HG03103 (cell line): ENCODE data around the gene TEX101.

Experiments
- ATAC-seq: cut with Tn5 transposase; IDR thresholded peaks from one replicate; pipeline ENCODE4 v1.9.1; 2021; ENCODE audit warnings: low read depth; ENCODE audit not compliant: unreplicated experiment

TEX101 gene

DNA sequence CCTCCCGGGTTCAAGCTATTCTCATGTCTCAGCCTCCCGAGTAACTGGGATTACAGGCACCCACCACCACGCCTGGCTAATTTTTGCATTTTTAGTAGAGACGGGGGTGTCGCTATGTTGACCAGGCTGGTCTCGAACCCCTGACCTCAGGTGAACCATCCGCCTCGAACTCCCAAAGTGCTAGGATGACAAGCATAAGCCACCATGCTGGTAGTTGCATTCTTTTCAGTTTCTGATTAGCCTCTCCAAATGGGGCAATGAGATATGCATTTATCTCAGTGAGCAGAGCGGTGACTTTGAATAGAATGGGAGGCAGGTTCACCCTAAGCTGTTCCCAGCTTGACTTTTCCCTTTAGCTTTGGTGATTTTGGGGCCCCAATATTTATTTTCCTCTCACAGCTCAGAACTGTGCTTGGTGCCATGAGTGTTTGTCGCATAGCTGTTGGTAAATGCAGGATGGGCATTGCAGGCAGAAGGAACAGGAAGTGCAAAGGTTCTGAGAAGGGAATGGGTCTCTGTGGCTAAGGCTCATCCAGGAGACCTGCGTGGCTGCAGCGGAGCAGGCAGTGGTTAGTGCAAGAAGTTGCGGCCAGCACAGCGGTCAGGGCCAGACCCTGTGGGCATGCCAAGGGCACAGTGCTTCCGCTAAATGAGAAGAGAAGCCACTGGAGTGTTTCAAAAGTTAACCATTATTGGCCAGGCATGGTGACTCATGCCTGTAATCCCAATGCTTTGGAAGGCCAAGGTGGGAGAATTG is 30.0 kb downstream of the TEX101 start:
- ATAC-seq: no peak

DNA sequence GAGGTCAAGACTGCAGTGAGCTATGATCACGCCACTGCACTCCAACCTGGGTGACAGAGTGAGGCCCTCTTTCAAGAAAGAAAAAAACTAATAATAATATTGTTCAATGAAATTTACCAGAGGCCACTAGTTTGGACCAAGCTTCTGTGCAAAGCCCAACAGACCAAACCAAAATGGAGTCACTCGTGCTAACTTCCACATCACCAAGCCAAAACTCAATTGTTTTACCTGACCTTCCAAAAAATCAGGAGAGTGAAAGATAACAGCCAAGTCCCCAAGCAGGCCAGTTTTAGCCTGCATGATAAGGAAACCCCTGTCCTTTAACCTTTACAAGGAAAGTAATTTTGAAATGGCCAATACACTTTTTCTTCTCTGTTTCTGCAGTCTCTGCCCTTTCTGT is 30.7 kb downstream of the TEX101 start:
- ATAC-seq: no peak

DNA sequence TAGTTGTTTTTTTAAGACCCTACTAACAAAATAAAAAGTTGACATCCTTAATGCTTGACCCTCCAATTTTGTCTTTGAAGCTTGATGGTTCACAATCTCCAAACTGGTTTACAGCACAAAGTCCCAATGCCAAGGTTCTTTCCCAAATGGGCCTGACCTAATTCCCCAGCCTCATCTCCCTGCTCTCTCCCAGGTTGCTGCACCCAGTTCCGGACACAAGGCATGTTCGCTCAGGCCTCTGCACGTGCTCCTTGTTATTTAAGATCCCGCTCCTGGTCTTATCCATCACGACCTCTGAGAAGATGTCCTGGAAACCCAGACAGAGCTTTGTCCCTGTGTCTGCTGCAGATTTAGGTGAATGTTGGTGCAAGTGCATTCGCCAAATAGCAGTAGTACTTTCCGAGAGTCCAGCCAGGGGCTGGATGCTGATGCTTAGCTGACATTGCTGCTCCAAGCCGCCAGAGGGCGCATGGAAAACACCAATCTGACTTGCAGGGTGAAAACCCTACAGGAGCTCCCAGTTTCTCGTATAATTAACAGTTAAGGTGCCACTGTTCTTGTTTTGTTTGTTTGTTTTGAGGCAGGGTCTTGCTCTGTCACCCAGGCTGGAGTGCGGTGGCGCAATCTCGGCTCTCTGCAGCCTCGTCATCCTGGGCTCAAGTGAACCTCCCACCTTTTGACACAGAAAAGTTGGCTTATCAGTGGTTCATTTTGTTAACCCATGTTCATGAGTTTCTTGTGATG is 32.2 kb downstream of the TEX101 start:
- ATAC-seq: no peak

DNA sequence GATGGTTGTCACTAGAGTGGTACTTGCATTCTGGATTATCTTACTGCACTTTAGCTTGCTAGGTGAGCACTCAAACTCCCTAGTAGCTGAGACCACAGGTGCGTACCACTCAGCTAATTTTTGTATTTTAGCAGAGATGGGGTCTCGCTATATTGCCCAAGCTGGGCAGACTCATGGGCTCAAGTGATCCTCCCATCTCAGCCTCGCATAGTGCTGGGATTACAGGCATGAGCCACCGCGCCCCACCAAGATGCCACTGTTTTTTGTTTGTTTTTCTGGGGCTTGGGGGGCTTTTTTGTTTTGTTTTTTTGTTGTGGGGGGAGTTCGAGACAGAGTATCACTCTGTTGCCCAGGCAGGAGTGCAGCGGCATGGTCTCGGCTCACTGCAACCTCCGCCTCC is 33.0 kb downstream of the TEX101 start:
- ATAC-seq: no peak

DNA sequence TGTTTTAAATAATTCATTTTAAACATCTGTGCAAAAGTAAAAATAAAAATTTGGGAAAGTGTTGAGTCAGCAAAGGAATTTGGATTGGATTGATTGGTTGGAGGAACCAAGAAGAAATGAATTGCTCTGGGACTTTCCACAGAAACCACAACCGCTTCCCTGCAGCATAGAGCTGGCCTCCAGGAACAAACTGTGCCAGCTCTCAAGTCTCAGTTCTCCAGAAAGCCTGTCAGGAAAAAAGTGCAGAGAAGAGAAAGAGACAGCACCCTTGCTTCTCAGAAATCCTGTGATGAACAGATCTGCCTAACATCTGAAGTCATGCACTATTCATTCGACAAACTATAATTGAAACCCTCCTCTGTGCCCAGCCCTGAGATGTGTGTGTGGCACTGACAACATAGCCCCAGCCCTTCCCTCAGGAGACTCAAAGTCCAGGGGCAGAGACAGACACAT is 35.9 kb downstream of the TEX101 start:
- no peak for ATAC-seq

DNA sequence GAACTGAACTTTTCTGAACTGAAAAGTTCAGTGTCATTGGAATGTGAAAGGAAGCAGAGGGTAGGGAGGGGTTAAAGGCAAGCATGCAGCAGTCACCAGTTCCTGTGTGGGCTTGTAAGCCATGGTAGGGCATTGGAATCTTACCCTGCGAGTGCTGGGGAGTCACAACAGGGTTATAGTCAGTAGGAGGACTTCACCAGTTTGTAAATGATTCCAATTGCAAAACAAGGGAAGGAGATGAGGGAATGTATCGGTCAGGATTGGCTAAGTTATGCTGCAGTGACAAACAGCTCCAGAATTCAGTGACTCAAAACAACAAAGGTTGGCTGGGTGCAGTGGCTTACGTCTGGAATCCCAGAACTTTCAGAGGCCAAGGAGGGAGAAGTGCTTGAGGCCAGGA is 37.9 kb downstream of the TEX101 start:
- no peak for ATAC-seq

DNA sequence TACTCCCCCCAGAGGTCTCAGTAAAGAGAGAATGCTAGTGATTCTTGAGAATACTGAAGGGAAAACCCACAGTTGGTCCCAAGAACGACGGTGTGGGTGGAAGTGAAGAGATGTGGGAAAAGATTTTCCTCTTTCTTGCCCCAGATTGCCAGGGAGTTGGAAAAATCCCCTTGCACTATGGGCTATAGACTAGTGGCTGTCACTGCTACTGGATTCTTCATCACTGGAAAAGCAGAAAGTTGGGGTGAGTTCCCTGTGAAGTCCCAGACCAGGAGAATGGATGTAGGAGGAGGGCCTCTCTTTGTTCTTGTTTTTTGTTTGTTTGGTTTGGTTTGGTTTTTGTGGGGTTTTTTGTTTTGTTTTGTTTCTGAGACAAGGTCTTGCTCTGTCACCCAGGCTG is 39.3 kb downstream of the TEX101 start:
- no peak for ATAC-seq

DNA sequence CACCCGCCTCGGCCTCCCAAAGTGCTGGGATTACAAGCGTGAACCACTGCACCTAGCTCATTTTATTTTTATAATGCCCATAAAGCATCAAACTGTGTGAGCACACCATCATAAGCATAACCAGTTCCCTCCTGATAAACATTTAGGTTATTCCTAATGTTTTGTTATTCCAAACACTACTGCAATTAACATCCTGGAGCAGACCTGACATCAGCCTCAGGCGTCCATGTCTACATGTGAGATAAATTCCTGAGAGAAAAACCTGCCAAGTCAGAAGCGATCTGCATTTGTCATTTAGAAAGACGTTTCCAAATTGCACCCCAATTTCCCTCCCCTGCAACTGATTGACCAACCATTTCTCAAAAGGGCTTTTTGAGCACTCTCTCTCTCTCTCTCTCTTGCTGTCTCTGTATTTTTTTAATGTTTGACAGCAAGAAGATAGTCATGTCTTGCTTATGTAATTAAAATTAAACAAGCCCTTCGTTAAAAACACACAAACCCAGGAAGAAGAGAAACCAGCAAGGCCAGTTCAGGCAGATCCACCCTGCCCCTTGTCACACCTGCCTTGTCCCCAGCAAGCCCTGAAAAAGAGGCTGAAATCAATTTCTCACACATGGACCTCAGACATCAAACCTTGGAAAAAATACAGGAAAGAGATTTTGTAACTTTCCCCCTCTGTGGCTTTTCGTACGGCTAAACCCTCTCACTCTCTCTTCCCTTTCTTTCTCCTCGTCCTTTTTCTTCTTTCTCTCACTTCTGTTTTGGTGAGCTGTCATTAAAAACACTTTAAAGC is 40.8 kb downstream of the TEX101 start:
- no peak for ATAC-seq

DNA sequence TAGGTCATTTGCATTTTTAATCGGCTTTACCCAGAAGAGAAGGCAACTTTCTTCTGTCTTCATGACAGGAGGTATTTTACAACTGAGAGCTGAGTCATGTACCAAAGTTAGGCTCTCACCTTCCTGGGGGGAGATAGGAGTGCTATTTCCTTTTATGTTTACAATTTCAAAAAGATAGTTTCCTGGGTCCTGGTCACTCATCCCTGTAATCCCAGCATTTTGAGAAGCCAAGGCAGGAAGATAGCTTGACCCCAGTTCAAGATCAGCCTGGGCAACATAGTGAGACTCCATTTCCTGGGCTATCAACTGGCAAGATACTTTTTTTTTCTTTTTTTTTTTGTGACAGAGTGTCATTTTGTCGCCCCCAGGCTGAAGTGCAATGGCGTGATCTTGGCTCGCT is 43.1 kb downstream of the TEX101 start:
- no peak for ATAC-seq

DNA sequence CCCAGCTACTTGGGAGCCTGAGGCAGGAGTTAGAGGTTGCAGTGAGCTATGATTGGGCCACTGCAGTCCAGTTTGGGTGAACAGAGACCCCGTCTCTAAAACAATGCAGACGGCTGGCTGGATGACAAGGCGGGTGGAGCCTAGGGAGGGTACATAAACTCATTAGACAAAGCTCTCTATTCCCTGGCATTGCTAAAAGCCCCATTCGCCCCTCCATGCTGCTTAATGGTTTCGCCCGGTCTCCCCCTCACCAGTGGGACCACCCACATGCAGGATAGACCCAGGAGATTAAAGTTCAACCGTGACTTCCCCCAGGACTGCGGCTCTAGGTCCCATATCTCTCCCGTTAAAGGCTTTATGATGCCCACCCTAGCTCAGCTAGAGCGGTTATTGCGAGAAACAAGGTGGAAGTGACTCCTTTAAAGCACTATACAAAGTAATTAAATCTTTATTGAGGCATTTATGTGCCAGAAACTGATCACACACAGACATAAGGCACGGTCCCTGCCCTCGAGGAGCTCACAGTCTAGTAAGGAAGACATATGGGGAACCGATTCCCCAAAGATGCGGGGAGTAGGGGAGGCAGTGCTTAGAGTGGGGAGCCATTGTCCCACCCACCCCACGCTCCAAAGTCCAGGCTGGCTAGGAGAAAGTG is 45.8 kb downstream of the TEX101 start:
- ATAC-seq: no peak

DNA sequence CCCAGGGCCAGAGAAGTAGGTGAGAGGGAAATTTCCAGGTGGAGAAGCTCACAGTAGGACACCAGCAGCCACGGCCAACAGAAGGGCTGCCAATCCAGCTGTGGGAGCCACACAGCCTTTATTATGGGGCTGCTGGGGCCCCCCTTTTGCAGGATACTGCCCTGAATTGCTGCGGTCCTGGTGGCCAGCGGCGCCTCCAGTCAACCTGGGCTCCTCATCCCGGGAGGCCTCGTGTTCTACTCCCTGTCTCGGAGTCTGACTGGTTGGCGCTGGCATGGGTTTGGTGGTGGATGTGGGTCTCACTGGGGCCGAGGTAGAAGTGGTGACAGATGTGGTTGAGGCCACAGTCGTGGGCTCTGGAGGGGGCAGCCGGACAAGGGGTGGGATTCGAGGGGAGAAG is 46.6 kb downstream of the TEX101 start:
- no peak for ATAC-seq

DNA sequence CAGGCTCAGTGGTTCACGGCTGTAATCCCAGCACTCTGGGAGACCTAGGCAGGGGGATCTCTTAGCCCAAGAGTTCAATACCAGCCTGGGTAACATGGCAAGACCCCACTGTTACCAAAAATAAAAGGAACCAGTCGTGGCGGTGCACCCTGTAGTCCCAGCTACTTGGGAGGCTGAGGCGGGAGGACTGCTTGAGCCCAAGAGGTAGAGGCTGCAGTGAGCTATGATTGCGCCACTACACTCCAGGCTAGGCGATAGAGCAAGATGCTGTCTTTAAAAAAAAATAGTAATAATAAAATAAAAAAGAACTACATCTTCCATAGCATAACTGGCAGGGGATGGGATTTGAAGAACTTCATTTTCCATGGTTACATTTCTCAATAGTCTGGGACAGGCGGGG is 47.7 kb downstream of the TEX101 start:
- no peak for ATAC-seq

DNA sequence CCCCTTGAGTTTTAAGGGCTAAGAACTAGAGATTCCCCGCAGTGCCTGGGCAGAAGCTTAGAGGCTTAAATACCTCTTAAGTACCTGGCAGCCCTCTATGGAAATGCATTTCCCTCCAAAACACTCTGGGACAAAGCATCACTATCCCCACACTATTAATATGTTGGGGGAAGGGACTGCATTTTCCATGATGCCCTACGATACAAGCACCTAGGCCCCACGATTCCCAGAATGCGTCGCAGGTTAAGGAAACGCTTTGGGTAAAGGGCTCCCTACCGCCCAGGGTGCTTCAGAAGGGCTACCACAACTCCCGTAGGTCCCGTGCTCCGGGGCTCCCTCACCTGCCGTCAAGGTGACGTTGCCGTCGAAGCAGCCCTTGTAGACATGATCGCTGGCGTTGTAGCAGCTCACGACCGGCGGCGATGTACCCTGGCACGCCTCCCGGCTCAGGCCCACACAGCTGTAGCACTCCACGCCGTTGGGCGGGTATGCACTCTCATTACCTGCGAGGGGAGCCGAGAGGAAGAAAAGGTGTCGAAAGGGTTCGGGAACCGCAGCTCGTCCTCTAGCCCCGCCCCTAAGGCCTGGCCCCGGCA is 48.2 kb downstream of the TEX101 start:
- no peak for ATAC-seq

DNA sequence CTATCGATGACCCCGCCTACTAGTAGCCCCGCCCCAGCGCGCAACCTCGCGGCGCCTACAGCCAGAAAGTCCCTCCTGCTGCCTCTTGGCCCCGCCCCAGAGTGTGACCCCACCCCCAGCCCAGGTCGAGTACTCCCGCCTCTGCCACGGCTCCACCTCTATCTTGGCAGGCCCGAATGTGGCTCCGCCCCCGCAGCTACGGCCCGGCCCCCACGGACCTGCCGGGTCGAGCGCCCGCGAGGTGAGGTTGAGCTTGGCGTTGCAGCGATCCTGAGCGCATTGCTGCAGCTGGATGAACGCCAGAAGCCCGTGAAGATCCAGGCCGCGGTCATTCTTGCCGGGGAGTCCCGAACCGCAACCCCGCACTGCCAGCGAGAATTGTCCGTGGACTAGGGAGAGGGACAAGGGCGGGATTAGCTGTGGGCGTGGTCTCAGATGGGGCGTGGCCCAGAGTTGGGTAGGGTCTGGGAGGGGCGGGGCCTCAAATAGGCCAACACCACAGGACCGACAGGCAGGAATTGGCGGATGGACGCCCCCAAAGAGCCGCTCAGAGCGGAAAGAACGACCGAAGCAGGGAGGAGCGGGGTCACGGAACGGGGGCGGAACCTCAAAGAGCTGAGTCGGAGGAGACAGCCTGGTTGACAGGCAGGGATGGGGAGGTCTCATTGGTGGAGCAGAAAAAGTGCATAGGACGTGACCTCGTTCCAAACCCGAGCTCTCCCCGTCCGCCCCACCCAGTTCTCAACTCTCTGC is 48.9 kb downstream of the TEX101 start:
- ATAC-seq: peak; percentile 84

DNA sequence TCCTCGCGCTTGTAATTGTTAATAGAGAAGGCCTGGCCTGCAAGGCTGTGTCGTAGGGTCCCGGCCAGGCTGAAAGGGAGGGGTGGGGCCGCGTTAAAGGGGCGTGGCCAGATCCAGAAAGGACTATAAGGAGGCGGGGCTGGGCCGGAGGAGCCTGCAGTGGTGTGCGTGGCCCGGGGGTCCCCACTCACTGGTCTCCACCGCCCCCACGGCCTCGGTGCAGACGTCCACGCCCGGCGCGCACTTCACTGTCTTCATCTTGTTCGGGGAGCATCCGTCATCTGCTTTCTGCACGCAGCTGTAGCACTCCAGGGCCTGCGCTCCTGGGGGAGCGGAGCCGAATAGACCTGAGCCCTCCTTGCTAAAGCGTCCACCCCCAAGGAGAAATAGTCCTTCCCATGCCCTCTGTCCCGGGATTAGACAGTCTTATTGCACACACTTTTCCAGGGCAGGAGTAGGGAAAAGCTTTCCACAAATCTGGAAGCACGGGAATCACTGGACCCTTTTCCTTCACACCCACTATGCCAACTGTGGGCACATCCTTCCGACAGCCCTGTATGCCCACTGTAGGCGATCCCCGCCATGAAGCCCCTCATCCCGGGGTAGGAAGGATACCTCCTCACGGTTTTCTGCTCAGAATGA is 49.6 kb downstream of the TEX101 start:
- peak; percentile 36 for ATAC-seq

DNA sequence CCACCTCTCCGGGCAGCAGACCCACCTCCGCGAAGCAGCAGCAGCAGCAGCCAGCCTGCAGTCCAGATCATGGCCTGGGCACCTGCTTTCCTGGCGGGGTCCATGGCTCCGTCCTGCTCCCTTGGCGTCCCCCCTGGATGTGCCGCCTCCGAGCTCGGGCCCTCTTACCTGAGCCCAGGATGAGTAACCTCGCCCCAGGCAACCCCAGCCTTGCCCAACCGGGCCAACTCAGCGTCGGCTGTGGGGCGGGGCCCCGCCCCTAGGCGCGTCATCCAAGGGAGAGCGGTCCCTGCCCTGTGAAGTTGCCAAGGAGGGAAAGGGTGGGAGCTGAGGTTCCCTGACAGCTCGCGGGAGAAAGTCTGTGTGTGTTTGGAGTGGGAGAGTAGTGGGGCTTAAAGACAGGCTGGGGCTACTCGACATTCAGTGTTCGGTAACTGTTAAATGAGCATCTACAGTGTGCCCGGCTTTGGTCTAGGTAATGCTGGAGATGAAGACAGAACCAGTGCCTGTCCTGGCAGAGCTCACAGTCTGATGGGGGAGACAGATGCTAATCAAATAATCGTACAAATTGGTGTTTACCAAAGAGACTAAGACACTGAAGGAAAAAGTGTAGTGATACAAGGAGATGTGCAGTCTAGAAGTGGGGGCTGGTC is 50.9 kb downstream of the TEX101 start, which contains the start of gene LYPD3:
Gene LYPD3, minus strand, starts transcription at position 141 of the 653 bp plus-strand sequence. Its CDS starts 37 bp downstream, at position 104.
- no peak for ATAC-seq

DNA sequence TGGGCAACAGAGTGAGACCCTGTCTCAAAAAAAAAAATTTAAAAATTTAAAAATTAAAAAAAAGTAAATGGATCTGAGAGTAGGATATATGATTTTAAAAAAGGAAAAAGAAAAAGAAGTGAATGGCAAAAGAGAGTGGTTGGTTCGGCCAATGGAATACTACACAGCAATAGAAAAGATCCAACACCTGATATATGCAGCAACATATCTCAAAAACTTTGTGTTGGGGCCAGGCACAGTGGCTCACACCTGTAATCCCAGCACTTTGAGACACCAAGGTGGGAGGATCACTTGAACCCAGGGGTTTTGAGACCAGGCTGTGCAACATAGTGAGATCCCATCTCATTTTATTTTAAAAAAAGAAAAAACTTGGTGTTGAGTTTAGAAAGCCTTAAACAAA is 52.1 kb downstream of the TEX101 start:
- ATAC-seq: no peak

DNA sequence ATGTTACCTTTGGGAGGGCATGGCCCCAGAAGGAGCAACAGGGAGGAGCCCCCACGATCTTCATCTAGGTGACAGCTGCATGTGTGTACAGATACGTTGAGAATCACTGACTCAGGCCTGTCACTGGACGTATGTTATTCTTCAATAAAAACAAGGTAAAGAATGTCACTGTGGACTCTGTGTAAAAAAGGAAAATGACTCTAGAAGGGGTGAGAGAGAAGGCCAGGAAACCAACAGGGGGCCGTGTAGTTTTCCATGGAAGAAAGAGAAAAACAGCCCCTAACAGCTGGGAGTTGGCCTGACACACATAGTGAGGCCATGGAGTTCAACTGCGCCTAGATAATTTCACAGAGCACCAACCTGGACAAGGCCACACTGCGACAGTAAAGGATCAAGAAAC is 52.6 kb downstream of the TEX101 start:
- no peak for ATAC-seq

DNA sequence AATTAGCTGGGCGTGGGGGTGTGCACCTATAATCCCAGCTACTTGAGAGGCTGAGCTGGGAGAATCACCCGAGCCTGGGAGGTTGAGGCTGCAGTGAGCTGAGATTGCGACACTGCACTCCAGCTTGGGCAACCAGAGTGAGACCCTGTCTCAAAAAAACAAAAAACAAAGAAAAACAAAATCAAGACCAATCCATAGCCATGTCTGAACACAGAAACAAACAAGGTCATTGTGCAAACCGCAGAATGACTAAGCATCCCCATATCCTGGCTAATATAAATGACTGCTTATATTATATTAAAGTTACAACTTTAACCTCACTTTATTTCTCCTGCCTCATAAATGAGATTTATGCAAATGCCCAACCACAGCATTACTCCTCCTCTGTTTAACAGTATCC is 53.0 kb downstream of the TEX101 start:
- no peak for ATAC-seq
